NCI-H1417 (cell line): ENCODE measurements around the gene JADE1.

Source experiments
- DNase-seq, 3 experiments: peaks; one replicate each; lab custom pipeline; 2025; lab: John Stamatoyannopoulos, UW

JADE1 gene

GRCh38 chr4:128809477-128810330, at the start of gene JADE1:
JADE1 (plus strand) TSS chr4:128809700; CDS start chr4:128831759, 22,059 bp downstream.
- peak; percentile 75 to 98 (median 94) for DNase-seq

GRCh38 chr4:128766781-128767180, 42.7 kb upstream of the JADE1 start:
- DNase-seq, result no peak

- DNase-seq, result peak in 1 of 3 experiments; percentile 23
These were observed 41.0 kb upstream of the JADE1 start for GRCh38 chr4:128768373-128768996.

GRCh38 chr4:128769011-128769410, 40.5 kb upstream of the JADE1 start:
- DNase-seq, result no peak

GRCh38 chr4:128770807-128771206, 38.7 kb upstream of the JADE1 start:
- no peak for DNase-seq

GRCh38 chr4:128775477-128775876, 34.0 kb upstream of the JADE1 start:
- DNase-seq, result peak in 1 of 3 experiments; percentile 41

GRCh38 chr4:128775916-128776315, 33.6 kb upstream of the JADE1 start:
- DNase-seq, result peak in 1 of 3 experiments; percentile 32

- peak; percentile 5 to 71 (median 45) for DNase-seq
These were observed 32.7 kb upstream of the JADE1 start for GRCh38 chr4:128776794-128777216.

- no peak for DNase-seq
These were observed 28.8 kb upstream of the JADE1 start for GRCh38 chr4:128780688-128781087.

GRCh38 chr4:128782076-128782715, 27.3 kb upstream of the JADE1 start:
- peak in 2 of 3 experiments; percentile 2 to 28 for DNase-seq

- DNase-seq, result no peak
These were observed 26.5 kb upstream of the JADE1 start for GRCh38 chr4:128782875-128783614.

GRCh38 chr4:128787509-128788311, 21.8 kb upstream of the JADE1 start:
- peak in 2 of 3 experiments; percentile 1 to 38 for DNase-seq

- DNase-seq, result no peak
These were observed 15.4 kb upstream of the JADE1 start for GRCh38 chr4:128793859-128794672.

- no peak for DNase-seq
These were observed 12.6 kb upstream of the JADE1 start for GRCh38 chr4:128796934-128797333.

- DNase-seq, result no peak
These were observed 9.2 kb upstream of the JADE1 start for GRCh38 chr4:128800284-128800683.

GRCh38 chr4:128800701-128801284, 8.7 kb upstream of the JADE1 start:
- DNase-seq, result no peak

GRCh38 chr4:128802680-128803628, 6.5 kb upstream of the JADE1 start:
- no peak for DNase-seq

- no peak for DNase-seq
These were observed 5.7 kb upstream of the JADE1 start for GRCh38 chr4:128803783-128804182.
